OCI-LY3 (cell line): ENCODE results near the gene NFIB.

Experiments
- H2AFZ ChIP-seq: fragments of 200-600, 300-600 bp; shearing (Covaris generic); 2 replicates; pipeline ENCODE4 v1.6.0; 2014; ENCODE audit warnings: antibody characterized with exemption, low read depth, low read length
- H3K27ac ChIP-seq: fragments of 200-600, 300-600 bp; sonication (generic); 2 replicates; pipeline ENCODE4 v1.5.1; 2014; ENCODE audit warnings: mild to moderate bottlenecking, low read length, moderate library complexity, mixed read lengths
- H3K27me3 ChIP-seq: fragments of 200-600, 300-600 bp; sonication (generic); 2 replicates; pipeline ENCODE4 v1.6.1; 2014; ENCODE audit warnings: low read depth, low read length, mixed read lengths
- H3K36me3 ChIP-seq: fragments of 200-600, 300-600 bp; sonication (generic); replicated peaks from 2 replicates; pipeline ENCODE3; 2014; ENCODE audit warnings: low read depth, low read length, mixed read lengths
- H3K4me1 ChIP-seq: fragments of 300-600, 200-600 bp; sonication (generic); 2 replicates; pipeline ENCODE4 v1.6.1; 2014; ENCODE audit warnings: low read length, mixed read lengths
- H3K4me2 ChIP-seq: fragments of 200-600, 300-600 bp; sonication (generic); 2 replicates; pipeline ENCODE4 v1.6.1; 2014; ENCODE audit warnings: low read length, mixed read lengths
- H3K4me3 ChIP-seq: fragments of 300-600, 200-600 bp; sonication (generic); 2 replicates; pipeline ENCODE4 v1.5.1; 2014; ENCODE audit warnings: antibody characterized with exemption, mild to moderate bottlenecking, low read length, moderate library complexity
- H3K79me2 ChIP-seq: fragments of 300-600, 200-600 bp; shearing (Covaris generic); 2 replicates; pipeline ENCODE4 v1.6.1; 2014; ENCODE audit warnings: mild to moderate bottlenecking, low read length, mixed read lengths
- H3K9ac ChIP-seq: fragments of 300-600, 200-600 bp; shearing (Covaris generic); 2 replicates; pipeline ENCODE4 v1.6.0; 2014; ENCODE audit warnings: mild to moderate bottlenecking, low read length, moderate library complexity
- H3K9me3 ChIP-seq: fragments of 200-600, 300-600 bp; shearing (Covaris generic); 2 replicates; pipeline ENCODE4 v1.6.1; 2014; ENCODE audit warnings: low read length, mixed read lengths; ENCODE audit not compliant: insufficient read depth
- H4K20me1 ChIP-seq: fragments of 200-600, 300-600 bp; sonication (generic); 2 replicates; pipeline ENCODE4 v1.6.1; 2016; ENCODE audit warnings: low read length, mixed read lengths; ENCODE audit not compliant: insufficient read depth
- CTCF ChIP-seq: fragments of 200-600, 300-600 bp; sonication (generic); IDR thresholded peaks from 2 replicates; pipeline ENCODE4 v1.5.1; 2014; ENCODE audit warnings: antibody characterized with exemption, low read length, low read depth
- EZH2phosphoT487 ChIP-seq: fragments of 200-600 bp; shearing (Covaris generic); IDR thresholded peaks from 2 replicates; pipeline ENCODE4 v1.6.1; 2018; ENCODE audit warnings: antibody characterized with exemption, mixed run types, low read depth

NFIB gene

GRCh38 chr9:14278291-14278721, 35.6 kb downstream of the NFIB start:
- Histone ChIP-seq H3K9me3 (no peaks in the 10 kb centered on the region), H4K20me1 (no peaks in the 10 kb centered on the region), H3K9ac (no peak overlapping the region), H3K4me3 (no peak overlapping the region), H3K4me2 (no peak overlapping the region), H3K27ac (no peak overlapping the region), H3K79me2 (no peaks in the 10 kb centered on the region), H2AFZ (no peak overlapping the region), H3K36me3 (no peaks in the 10 kb centered on the region), H3K27me3 (peaks cover 16% of the 10 kb centered on the region; the same call in 1 of the 2 replicates), H3K4me1 (no peaks in the 10 kb centered on the region)
- no peak for TF ChIP-seq CTCF
- no peak for TF ChIP-seq EZH2phosphoT487

- H3K9ac ChIP-seq, result no peak overlapping the region
- no peaks in the 10 kb centered on the region for H3K36me3 ChIP-seq
- no peak overlapping the region for H2AFZ ChIP-seq
- no peaks in the 10 kb centered on the region for H3K79me2 ChIP-seq
- H3K27me3 ChIP-seq, result peaks cover 15% of the 10 kb centered on the region; the same call in 1 of the 2 replicates
- H3K4me3 ChIP-seq, result no peak overlapping the region
- no peaks in the 10 kb centered on the region for H4K20me1 ChIP-seq
- H3K9me3 ChIP-seq, result no peaks in the 10 kb centered on the region
- no peak overlapping the region for H3K4me2 ChIP-seq
- H3K27ac ChIP-seq, result no peak overlapping the region
- H3K4me1 ChIP-seq, result no peaks in the 10 kb centered on the region
- TF ChIP-seq EZH2phosphoT487, result no peak
- no peak for TF ChIP-seq CTCF
These were observed 36.2 kb downstream of the NFIB start for GRCh38 chr9:14277761-14278160.

- TF ChIP-seq EZH2phosphoT487 (no peak), CTCF (no peak)
- H2AFZ ChIP-seq, result no peak overlapping the region
- H3K4me3 ChIP-seq, result no peak overlapping the region
- H3K4me2 ChIP-seq, result no peak overlapping the region
- no peaks in the 10 kb centered on the region for H3K36me3 ChIP-seq
- no peak overlapping the region for H3K27ac ChIP-seq
- H3K79me2 ChIP-seq, result no peaks in the 10 kb centered on the region
- H3K9ac ChIP-seq, result no peak overlapping the region
- peaks cover 15% of the 10 kb centered on the region; the same call in 1 of the 2 replicates for H3K27me3 ChIP-seq
- no peaks in the 10 kb centered on the region for H3K4me1 ChIP-seq
- H3K9me3 ChIP-seq, result no peaks in the 10 kb centered on the region
- no peaks in the 10 kb centered on the region for H4K20me1 ChIP-seq
These were observed 36.7 kb downstream of the NFIB start for GRCh38 chr9:14277244-14277643.

- Histone ChIP-seq H3K36me3 (no peaks in the 10 kb centered on the region), H3K27me3 (peaks cover 11% of the 10 kb centered on the region; the same call in 1 of the 2 replicates), H4K20me1 (no peaks in the 10 kb centered on the region), H3K79me2 (no peaks in the 10 kb centered on the region), H3K4me2 (no peak overlapping the region), H3K27ac (no peak overlapping the region), H3K9me3 (no peaks in the 10 kb centered on the region), H3K4me3 (no peak overlapping the region), H3K9ac (no peak overlapping the region), H2AFZ (no peak overlapping the region), H3K4me1 (no peaks in the 10 kb centered on the region)
- TF ChIP-seq CTCF (no peak), EZH2phosphoT487 (no peak)
These were observed 38.6 kb downstream of the NFIB start for GRCh38 chr9:14275331-14275730.
